NCI-H1436 (cell line): Measurements from ENCODE around the gene CCT6B.
"Not testable (repeated sequence)": the region's sequence is repeated elsewhere in the genome, so short reads cannot be mapped to it uniquely, and the experiment has no call there.

ENCODE experiments used
- DNase-seq: peaks from one replicate; lab custom pipeline; 2025; lab: John Stamatoyannopoulos, UW

CCT6B gene

DNA sequence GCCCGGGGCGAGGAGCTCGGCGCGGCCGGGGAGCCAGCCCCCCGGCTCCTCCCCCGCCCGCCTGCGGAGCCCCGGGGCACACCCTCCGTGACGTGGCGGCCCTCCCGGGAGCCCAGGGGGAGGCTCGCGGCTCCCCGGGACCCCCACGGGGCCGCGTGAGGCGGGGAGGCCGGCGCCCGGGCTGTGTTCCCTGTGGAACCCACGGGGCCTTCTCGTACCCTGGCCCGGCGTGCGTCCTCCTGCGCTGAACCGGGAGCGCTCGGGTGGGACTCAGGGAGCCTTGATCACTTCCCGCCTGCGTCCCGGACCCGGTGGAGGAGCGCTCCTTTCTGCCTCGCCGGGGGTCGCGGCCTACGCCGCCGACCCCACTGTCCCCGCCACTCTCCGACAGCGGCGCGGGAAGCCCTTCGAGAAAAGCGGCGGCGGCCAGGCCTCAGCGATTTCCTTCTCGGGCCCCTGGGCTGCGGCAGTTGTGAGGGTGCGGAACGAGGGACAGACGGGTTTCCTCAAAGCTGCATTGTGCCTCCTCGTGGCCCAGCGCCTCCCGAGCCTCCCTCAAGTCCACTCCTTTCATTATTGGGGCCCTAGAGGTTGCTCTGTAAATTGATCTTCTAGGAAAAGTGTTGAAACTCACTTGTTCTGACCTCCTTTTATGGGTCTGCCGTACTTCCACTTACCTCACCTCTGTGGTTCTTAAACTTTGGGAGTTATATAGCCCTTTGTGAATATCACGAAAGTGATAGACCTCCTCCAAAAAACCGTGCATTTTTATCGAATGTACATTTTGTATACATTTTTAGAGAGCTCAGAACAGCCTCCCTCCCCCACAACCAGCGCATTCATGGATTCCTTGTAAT lies 19.6 kb upstream of the CCT6B start:
- peak; percentile 80 for DNase-seq

DNA sequence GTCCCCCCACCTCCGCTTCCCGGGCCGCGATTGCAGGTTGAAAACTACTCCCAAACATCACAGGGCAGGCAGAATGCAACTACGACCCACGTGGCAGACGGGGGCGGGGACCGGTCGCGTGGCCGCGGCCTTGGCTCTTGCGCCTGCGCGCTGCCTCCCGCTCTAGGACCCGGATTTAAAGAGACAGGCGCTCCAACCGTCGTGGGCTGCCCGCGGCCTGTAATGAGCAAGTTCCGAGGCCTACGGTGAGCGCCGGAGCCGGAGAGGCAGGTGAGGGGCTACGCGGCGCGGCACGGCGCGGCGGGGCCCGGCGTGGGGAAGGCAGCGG lies 19.1 kb upstream of the CCT6B start, which contains the start of gene LIG3:
Gene LIG3, plus strand, starts transcription at position 160 of the 328 bp plus-strand sequence. CDS start 2,494 bp downstream, outside the sequence.
- peak; percentile 93 for DNase-seq

DNA sequence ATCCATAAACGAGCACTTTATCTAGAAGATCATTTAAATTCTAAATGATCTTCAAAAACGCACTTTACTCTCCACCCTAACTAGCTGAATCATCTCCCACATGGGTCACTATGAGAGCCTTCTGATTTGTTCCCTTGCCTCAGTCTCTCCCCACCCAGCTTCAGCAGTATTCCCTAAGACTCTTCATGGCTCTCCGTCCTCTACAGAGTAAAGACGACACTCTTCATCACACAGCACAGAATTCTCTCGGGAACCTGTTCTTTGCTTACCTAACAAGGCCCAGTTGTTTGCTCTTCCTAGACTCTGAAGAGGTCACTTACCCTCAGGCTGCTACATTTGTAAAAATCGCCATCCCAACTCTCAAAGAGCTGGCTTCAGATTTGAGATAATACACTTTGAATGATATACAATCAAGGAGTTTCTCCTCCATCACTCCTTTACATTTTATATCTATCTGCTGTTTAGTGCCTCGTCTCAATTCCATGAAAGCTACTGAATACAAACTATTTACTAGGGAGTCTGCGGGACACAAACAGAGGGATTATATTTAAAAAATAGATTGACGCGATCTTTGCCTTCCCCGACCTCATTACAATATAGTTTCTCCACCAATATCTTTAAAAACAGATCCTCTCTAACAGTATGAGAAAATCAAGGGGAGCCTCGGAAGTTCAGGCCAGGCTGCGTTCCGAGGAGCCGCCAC lies 18.5 kb upstream of the CCT6B start:
- no peak for DNase-seq

DNA sequence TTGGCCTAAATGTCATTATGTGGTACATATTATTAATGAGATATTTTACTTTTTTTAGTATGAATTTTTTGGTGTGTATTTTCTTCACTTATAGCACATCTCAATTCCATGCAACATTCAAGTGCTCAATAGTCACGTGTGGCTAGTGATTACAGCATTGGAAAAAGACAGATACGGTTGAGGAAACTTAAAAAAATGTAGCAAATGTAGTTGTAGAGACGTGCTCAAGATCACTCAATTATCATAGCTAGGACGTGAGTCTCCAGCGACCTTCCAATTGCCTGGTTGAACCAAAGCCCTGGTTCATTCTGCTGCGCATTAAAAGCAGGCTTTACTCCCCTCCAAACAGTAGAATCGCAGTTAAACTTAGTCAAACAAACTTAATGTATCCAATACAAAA lies 17.9 kb upstream of the CCT6B start:
- DNase-seq = no peak

GRCh38 chr17:34974794-34975785 lies 13.8 kb upstream of the CCT6B start:
- DNase-seq = no peak

GRCh38 chr17:34974179-34974578 lies 12.9 kb upstream of the CCT6B start:
- no peak for DNase-seq

- no peak for DNase-seq
Measured at GRCh38 chr17:34958438-34958837, 2.8 kb downstream of the CCT6B start.

GRCh38 chr17:34950780-34951179 lies 10.5 kb downstream of the CCT6B start:
- not testable (repeated sequence) for DNase-seq

GRCh38 chr17:34930283-34930682 lies 31.0 kb downstream of the CCT6B start:
- no peak for DNase-seq

DNA sequence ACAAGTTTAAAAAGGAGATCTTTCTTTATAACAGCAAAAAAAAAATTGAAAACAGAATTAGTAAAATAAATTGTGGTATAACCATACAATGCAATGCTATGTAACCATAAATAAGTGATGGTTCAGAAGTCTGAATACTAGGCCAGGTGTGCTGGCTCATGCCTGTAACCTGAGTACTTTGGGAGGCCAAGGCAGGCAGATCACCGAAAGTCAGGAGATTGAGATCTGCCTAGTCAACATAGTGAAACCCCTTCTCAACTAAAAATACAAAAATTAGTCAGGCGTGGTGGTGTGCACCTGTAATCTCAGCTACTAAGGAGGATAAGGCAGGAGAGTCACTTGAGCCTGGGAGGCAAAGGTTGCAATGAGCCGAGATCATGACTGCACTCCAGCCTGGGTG lies 34.6 kb downstream of the CCT6B start:
- no peak for DNase-seq

GRCh38 chr17:34920676-34921075 lies 40.6 kb downstream of the CCT6B start:
- no peak for DNase-seq

GRCh38 chr17:34917381-34917780 lies 43.9 kb downstream of the CCT6B start:
- no peak for DNase-seq

DNA sequence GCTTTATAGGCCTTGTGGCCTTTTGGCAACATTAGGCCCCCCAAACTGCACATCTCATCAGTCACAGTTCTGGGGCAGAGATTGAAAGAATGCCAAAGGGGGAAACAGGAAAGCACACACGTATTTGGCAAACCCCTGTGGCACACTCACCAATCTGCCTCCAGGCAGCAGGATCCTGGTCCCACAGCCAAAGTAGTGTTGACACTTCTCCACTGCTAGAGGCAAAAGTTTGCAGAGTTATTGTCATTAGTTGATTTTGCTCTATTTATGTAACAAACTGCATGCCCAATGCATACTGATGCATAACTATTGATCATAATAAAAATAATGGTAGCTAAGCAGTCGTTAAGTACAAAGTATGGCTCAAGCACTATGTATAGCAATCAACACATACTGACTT lies 45.1 kb downstream of the CCT6B start:
- no peak for DNase-seq

DNA sequence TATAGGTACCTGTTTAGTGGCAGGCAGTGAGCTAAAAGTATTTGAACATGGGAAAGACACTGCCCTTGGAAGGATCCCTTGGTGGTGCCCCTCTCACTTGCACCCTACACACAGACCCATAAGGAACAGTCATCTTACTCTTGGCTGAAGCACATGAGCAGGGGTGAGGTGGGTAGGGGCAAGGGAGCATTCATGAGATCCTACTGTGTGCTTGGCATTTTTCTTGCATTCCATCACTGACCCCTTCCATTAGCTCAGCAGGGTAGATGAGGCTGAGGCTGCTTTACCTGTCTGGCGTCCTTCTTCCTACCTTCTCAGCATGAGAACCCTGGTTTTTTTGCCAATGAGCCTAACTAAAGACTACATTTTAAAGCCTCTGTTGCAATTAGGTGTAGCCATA lies 48.3 kb downstream of the CCT6B start:
- DNase-seq = no peak

DNA sequence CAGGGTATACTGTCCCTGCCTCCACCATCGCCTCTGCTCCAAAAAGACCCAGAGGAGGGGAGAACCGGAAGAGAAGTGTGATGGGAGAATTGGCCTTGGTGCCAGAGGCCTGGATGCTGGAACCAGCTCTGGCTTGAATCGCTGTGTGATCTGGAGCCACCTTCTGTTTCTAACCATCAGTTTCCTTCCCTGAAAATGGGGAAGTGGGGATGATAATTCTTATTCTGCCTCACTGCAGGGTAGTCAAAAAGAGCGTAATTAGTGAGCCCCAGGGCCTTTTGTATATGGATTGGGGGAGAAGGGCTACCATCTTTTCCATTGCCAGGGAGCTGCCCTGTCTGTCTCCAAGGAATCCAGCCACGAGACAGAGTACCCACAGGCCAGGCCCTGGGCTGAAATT lies 52.2 kb downstream of the CCT6B start:
- no peak for DNase-seq

GRCh38 chr17:34902831-34903547 lies 58.3 kb downstream of the CCT6B start:
- DNase-seq = no peak

DNA sequence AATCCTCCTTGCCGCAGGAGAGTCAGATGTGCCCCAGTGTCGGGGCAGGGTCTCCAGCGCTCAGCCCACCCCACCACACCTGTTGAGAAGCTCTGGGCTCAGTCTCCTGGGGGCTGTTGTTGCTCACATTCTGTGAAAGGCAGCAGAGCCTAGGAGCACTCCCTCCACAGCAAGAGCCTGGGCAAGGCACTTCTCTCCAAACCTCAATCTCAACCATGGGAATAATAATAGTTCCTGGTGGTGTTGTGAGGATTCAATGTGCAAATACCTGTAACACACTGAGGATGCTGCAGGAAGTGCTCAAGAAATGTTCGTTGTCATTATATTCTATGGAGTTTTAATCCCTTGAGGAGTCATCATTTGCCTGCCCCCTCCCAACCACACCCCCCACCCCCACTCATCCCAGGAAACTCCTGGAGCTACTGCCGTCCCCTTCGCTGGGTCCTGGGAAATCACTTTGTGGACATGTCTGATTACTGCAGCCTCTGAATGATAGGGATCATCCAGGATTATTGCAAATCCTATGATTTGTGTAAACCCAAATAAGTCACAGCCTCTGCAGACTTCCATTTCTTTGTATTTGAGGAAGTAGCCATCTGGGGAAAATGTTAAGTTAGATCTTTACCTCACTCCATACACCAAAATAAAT lies 61.5 kb downstream of the CCT6B start:
- no peak for DNase-seq

DNA sequence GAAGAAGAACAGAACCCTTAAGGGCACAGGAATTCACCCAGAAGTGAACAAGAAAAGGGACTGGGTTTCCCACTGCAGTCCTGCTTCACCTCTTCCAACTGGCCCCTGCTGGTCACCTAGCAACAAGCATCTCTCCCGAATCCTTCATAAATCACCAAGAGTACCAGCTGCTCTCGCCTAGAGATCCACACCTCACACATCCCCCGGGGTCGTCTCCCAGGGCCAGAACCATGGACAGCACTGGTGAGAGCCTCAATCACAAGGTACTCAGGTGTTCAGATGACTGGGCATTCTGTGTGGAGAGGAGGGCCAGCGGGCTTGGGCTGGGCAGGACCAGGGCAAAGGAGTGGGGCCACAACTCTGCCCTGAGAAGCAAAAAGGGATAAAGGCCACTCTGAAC lies 65.9 kb downstream of the CCT6B start:
- no peak for DNase-seq

DNA sequence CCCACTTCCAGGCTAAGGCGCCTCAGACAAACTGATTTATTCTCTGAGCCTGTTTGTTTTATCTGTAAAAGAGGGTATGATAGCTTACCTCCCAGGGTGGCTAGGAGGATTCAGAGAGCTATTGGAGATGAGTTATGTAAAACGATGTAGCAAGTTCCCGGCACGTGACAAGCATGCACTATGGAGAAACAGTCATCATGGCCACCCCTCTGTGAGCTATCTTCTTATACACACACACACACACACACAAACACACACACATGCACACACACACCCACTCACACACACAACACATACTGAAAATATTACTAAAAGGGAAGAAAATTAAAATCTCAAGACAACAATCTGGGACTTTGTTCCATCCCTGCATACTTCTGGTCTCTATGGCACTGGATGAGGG lies 66.3 kb downstream of the CCT6B start:
- no peak for DNase-seq

DNA sequence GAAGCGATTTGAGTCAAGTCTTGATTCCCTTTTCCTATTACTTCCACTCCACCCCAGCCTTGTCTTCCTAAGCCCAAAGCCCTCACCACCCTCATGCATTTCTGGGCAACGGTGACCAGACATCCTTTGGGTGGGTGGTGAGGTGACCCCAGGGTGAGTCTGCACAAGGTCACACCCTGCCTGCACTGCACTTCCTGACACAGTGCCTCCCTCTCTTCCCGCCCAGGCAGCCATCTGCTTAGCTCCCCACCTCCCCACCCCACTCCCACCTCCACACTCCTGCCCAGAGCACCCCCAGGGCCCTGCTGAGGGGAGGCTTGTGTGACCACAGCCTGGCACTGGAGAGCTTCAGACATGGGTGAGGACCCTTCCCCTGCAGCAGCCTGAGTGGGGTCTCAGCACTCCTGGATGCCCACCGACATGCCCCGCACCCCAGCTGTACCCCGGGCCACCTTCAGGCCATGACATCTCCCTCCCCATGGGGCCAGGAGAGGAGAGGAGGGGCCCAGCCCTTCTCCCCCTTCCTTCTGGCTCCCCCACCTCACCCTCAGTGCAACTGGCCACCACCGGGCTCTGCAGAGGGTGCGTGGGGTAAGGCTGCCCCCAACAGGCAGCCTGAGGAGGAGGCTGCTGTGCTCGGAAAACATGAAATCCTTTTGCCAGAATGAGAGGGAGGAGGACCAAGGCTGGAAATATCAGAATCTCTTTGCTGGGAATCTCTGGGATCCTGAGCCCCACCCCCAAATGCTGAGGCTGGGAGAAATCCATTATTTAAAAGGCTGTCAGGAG lies 68.6 kb downstream of the CCT6B start:
- DNase-seq = peak; percentile 2
